ENCODE results near the gene MRPL42. TPM values are rescaled to one million over a fixed set of nuclear protein-coding genes. Genes with fewer than 3 reads are reported as not detected.
"Not testable (repeated sequence)": the region's sequence is repeated elsewhere in the genome, so short reads cannot be mapped to it uniquely, and the experiment has no call there.

MRPL42 gene
- total RNA-seq, 1 donor from 2014 or later = 93.9 TPM

- Mint-ChIP-seq H3K4me3 (ENCODE audit: low read depth) (no peak overlapping the region), H3K27me3 (no peaks in the 10 kb centered on the region), H3K4me1 (ENCODE audit: low read depth) (peaks cover 1% of the 10 kb centered on the region), H3K27ac (no peak overlapping the region), H3K36me3 (ENCODE audit: insufficient read depth) (peaks cover 4% of the 10 kb centered on the region), H3K9me3 (ENCODE audit: low read depth) (no peaks in the 10 kb centered on the region)
- TF ChIP-seq CTCF (IDR thresholded peaks at IDR 0.05; ENCODE audit: unreplicated experiment) = no peak
- DNase-seq (ENCODE audit: low spot score, unreplicated experiment) = no peak
Observed at GRCh38 chr12:93547778-93548177, 80.5 kb downstream of the MRPL42 start.

- TF ChIP-seq CTCF (IDR thresholded peaks at IDR 0.05; ENCODE audit: unreplicated experiment) = no peak
- Mint-ChIP-seq H3K27ac (no peak overlapping the region), H3K4me3 (ENCODE audit: low read depth) (no peak overlapping the region), H3K27me3 (no peaks in the 10 kb centered on the region), H3K9me3 (ENCODE audit: low read depth) (no peaks in the 10 kb centered on the region), H3K36me3 (ENCODE audit: insufficient read depth) (no peaks in the 10 kb centered on the region), H3K4me1 (ENCODE audit: low read depth) (peaks cover 1% of the 10 kb centered on the region)
- DNase-seq (ENCODE audit: low spot score, unreplicated experiment) = no peak
Observed at GRCh38 chr12:93549174-93549573, 81.9 kb downstream of the MRPL42 start.

- Mint-ChIP-seq H3K4me3 (ENCODE audit: low read depth) (no peak overlapping the region), H3K36me3 (ENCODE audit: insufficient read depth) (no peaks in the 10 kb centered on the region), H3K4me1 (ENCODE audit: low read depth) (peaks cover 1% of the 10 kb centered on the region), H3K27ac (no peak overlapping the region), H3K9me3 (ENCODE audit: low read depth) (no peaks in the 10 kb centered on the region), H3K27me3 (no peaks in the 10 kb centered on the region)
- no peak for TF ChIP-seq CTCF (IDR thresholded peaks at IDR 0.05; ENCODE audit: unreplicated experiment)
- DNase-seq (ENCODE audit: low spot score, unreplicated experiment) = no peak
Observed at GRCh38 chr12:93550748-93551611, 83.7 kb downstream of the MRPL42 start.

- no peak for DNase-seq (ENCODE audit: low spot score, unreplicated experiment)
- no peak overlapping the region for H3K27ac Mint-ChIP-seq
- H3K4me1 Mint-ChIP-seq (ENCODE audit: low read depth) = peaks cover 1% of the 10 kb centered on the region
- H3K27me3 Mint-ChIP-seq = no peaks in the 10 kb centered on the region
- H3K4me3 Mint-ChIP-seq (ENCODE audit: low read depth) = no peak overlapping the region
- peaks cover 2% of the 10 kb centered on the region for H3K9me3 Mint-ChIP-seq (ENCODE audit: low read depth)
- no peak for TF ChIP-seq CTCF (IDR thresholded peaks at IDR 0.05; ENCODE audit: unreplicated experiment)
- H3K36me3 Mint-ChIP-seq (ENCODE audit: insufficient read depth) = peaks cover 2% of the 10 kb centered on the region
Observed at GRCh38 chr12:93552427-93552826, 85.1 kb downstream of the MRPL42 start.

GRCh38 chr12:93557879-93558278 lies 90.6 kb downstream of the MRPL42 start:
- H3K27me3 Mint-ChIP-seq; H3K4me3 Mint-ChIP-seq (ENCODE audit: low read depth); DNase-seq (ENCODE audit: low spot score, unreplicated experiment); H3K27ac Mint-ChIP-seq; H3K4me1 Mint-ChIP-seq (ENCODE audit: low read depth): not testable (repeated sequence)
- Mint-ChIP-seq H3K36me3 (ENCODE audit: insufficient read depth) (peaks cover 29% of the 10 kb centered on the region), H3K9me3 (ENCODE audit: low read depth) (peaks cover 34% of the 10 kb centered on the region)

- H3K27me3 Mint-ChIP-seq; H3K27ac Mint-ChIP-seq; H3K4me1 Mint-ChIP-seq (ENCODE audit: low read depth); DNase-seq (ENCODE audit: low spot score, unreplicated experiment); H3K4me3 Mint-ChIP-seq (ENCODE audit: low read depth): not testable (repeated sequence)
- Mint-ChIP-seq H3K36me3 (ENCODE audit: insufficient read depth) (peaks cover 29% of the 10 kb centered on the region), H3K9me3 (ENCODE audit: low read depth) (peaks cover 34% of the 10 kb centered on the region)
Observed at GRCh38 chr12:93558685-93559084, 91.4 kb downstream of the MRPL42 start.

Measured in progenitor cell of endocrine pancreas (in vitro differentiated cells).